Natural killer cell (primary cell): ENCODE results near the gene PCSK4. TPM values are rescaled to one million over a fixed set of nuclear protein-coding genes. Genes with fewer than 3 reads are reported as not detected.

Source experiments
- ATAC-seq, 3 donors: fragments of 150-1000 bp in 2 of 3; fragments of 200-7000 bp in 1 of 3; cut with Tn5 transposase; 1 replicate in 1 of 3; 2 replicates in 2 of 3; pipeline ENCODE4 v1.10.0; 2021; ENCODE audit warnings: mild to moderate bottlenecking in 2 of 3, moderate library complexity in 2 of 3
- DNase-seq, 2 donors: peaks; one replicate each; pipeline versions ENCODE4 v3.0.0 to v3.0.0-alpha.2; 2013 to 2021; ENCODE audit warnings: mixed read lengths in 1 of 2
- H3K27ac ChIP-seq: one replicate; pipeline ENCODE4 v1.5.1; 2013; ENCODE audit warnings: mild to moderate bottlenecking, low read length
- H3K27me3 ChIP-seq: one replicate; pipeline ENCODE4 v1.6.1; 2013; ENCODE audit warnings: low read length; ENCODE audit not compliant: control insufficient read depth, insufficient read depth
- H3K36me3 ChIP-seq: one replicate; pipeline ENCODE4 v1.6.1; 2013; ENCODE audit warnings: low read length; ENCODE audit not compliant: control insufficient read depth, insufficient read depth
- H3K4me1 ChIP-seq: one replicate; pipeline ENCODE4 v1.6.1; 2013; ENCODE audit warnings: low read length; ENCODE audit not compliant: control insufficient read depth, insufficient read depth
- H3K4me3 ChIP-seq: one replicate; pipeline ENCODE4 v1.5.1; 2013; ENCODE audit warnings: low read length
- H3K9me3 ChIP-seq: one replicate; pipeline ENCODE4 v1.6.1; 2013; ENCODE audit warnings: low read length; ENCODE audit not compliant: control insufficient read depth, insufficient read depth
- H3K27ac Mint-ChIP-seq, 2 donors: one replicate each; pipeline ENCODE4 v1.8.0; 2022; ENCODE audit warnings: mild to moderate bottlenecking in 2 of 2, mixed read lengths in 2 of 2, moderate library complexity in 1 of 2
- H3K27me3 Mint-ChIP-seq, 2 donors: one replicate each; pipeline ENCODE4 v1.8.0; 2022; ENCODE audit warnings: low read depth in 2 of 2, mixed read lengths in 2 of 2
- H3K36me3 Mint-ChIP-seq: one replicate; pipeline ENCODE4 v1.8.0; 2022; ENCODE audit warnings: mixed read lengths
- H3K4me1 Mint-ChIP-seq, 2 donors: one replicate each; pipeline ENCODE4 v1.8.0; 2022; ENCODE audit warnings: mixed read lengths in 2 of 2
- H3K4me3 Mint-ChIP-seq: one replicate; pipeline ENCODE4 v1.8.0; 2022; ENCODE audit warnings: mild to moderate bottlenecking, moderate library complexity, mixed read lengths
- H3K9me3 Mint-ChIP-seq, 2 donors: one replicate each; pipeline ENCODE4 v1.8.0; 2022; ENCODE audit warnings: mixed read lengths in 2 of 2
- CTCF ChIP-seq: fragments of 200-600 bp; IDR thresholded peaks from one replicate; pipeline ENCODE4 v1.8.0; 2022; ENCODE audit warnings: antibody characterized with exemption
- WGBS: methylation state at CpG from one replicate; pipeline ENCODE4 v1.1.7; 2013; ENCODE audit warnings: missing lambda C conversion rate; ENCODE audit not compliant: insufficient coverage; 5-methylcytosine and 5-hydroxymethylcytosine counted together
- intact Hi-C: fragments of 100-400 bp; cut with micrococcal nuclease; formaldehyde crosslinking; loops from one replicate; pipeline ENCODE4 v1.14.2; 2022
- total RNA-seq, 4 donors: library from RNA; stranded (reverse); fragments of 120-200 nt in 1 of 4; gene quantifications; one replicate each; pipeline versions ENCODE4 v1.2.3 to v1.2.4, GENCODE V29; 2013 to 2022

Gene PCSK4
- total RNA-seq, 3 donors from 2014 or later (not counting 1 experiment from before 2014, with no cell fraction given): 4.1 to 6.0 (median 5.3) TPM

- no peak for DNase-seq
- peaks cover 71% of the 10 kb centered on the region for H3K27me3 ChIP-seq
Measured at GRCh38 chr19:1451916-1452801, 38.0 kb downstream of the PCSK4 start.

GRCh38 chr19:1450735-1451731 is 39.1 kb downstream of the PCSK4 start:
- H3K9me3 Mint-ChIP-seq: no peaks in the 10 kb centered on the region
- 58% methylated on average over 22 of the region's 22 CpGs for WGBS
- H3K27ac Mint-ChIP-seq: no peak overlapping the region
- intact Hi-C loops: no loop called here
- peaks cover 4 to 31% of the 10 kb centered on the region in 2 donors for H3K4me1 Mint-ChIP-seq
- H3K4me3 Mint-ChIP-seq: no peak overlapping the region
- Histone ChIP-seq H3K9me3 (peaks cover 6% of the 10 kb centered on the region), H3K27me3 (peaks cover 68% of the 10 kb centered on the region), H3K27ac (no peak overlapping the region), H3K4me1 (peaks cover 26% of the 10 kb centered on the region), H3K4me3 (no peak overlapping the region), H3K36me3 (no peaks in the 10 kb centered on the region)
- no peaks in the 10 kb centered on the region for H3K36me3 Mint-ChIP-seq
- no peak for ATAC-seq
- TF ChIP-seq CTCF: no peak
- DNase-seq: no peak
- H3K27me3 Mint-ChIP-seq: peaks cover 30 to 43% of the 10 kb centered on the region in 2 donors

More at GRCh38 chr19:1451916-1452801, 38.0 kb downstream of the PCSK4 start:
- H3K27ac ChIP-seq: no peak overlapping the region
- peaks cover 7% of the 10 kb centered on the region for H3K9me3 ChIP-seq
- no peaks in the 10 kb centered on the region for H3K36me3 Mint-ChIP-seq
- peaks cover 29 to 42% of the 10 kb centered on the region in 2 donors for H3K27me3 Mint-ChIP-seq
- intact Hi-C loops: no loop called here
- H3K4me1 ChIP-seq: peaks cover 29% of the 10 kb centered on the region
- H3K9me3 Mint-ChIP-seq: no peaks in the 10 kb centered on the region
- TF ChIP-seq CTCF: no peak
- H3K27ac Mint-ChIP-seq: no peak overlapping the region
- H3K4me1 Mint-ChIP-seq: peaks cover 4 to 29% of the 10 kb centered on the region in 2 donors
- ATAC-seq: no peak
- no peak overlapping the region for H3K4me3 ChIP-seq
- no peak overlapping the region for H3K4me3 Mint-ChIP-seq
- no peaks in the 10 kb centered on the region for H3K36me3 ChIP-seq
- 50% methylated on average over 39 of the region's 39 CpGs for WGBS

- Mint-ChIP-seq H3K27me3 (peaks cover 30 to 33% of the 10 kb centered on the region in 2 donors), H3K4me1 (peaks cover 6 to 32% of the 10 kb centered on the region in 2 donors), H3K9me3 (no peaks in the 10 kb centered on the region), H3K4me3 (peak within 1 kb of the TSS; percentile 65), H3K27ac (no peak within 1 kb of the TSS), H3K36me3 (no peaks in the 10 kb centered on the region)
- H3K36me3 ChIP-seq: no peaks in the 10 kb centered on the region
- H3K27ac ChIP-seq: no peak within 1 kb of the TSS
- no peak for TF ChIP-seq CTCF
- H3K4me3 ChIP-seq: no peak within 1 kb of the TSS
- H3K27me3 ChIP-seq: peaks cover 59% of the 10 kb centered on the region
- peaks cover 24% of the 10 kb centered on the region for H3K4me1 ChIP-seq
- WGBS: 3% methylated on average over 72 of the region's 74 CpGs
- ATAC-seq (peak in 1 of 3 donors; percentile 39), DNase-seq (peak in 1 of 2 donors; percentile 63)
- intact Hi-C loops: no loop called here
- no peaks in the 10 kb centered on the region for H3K9me3 ChIP-seq
Measured at GRCh38 chr19:1449467-1450442, 40.4 kb downstream of the PCSK4 start, which contains the start of gene APC2. APC2 (plus strand) TSS chr19:1450121; CDS start chr19:1453002, 2,881 bp downstream.
